GM12865 (cell line): Measurements from ENCODE around the gene BICDL1.

Experiments used
- DNase-seq: peaks from one replicate; pipeline ENCODE4 v3.0.0; 2010; ENCODE audit warnings: low read depth
- H3K4me3 ChIP-seq: 2 replicates; pipeline ENCODE4 v1.5.1; 2011; ENCODE audit warnings: mild to moderate bottlenecking, low read depth, low read length, control low read depth
- TF ChIP-seq, protein P1 (sequence below): IDR thresholded peaks from 2 replicates; pipeline ENCODE4 v1.5.1; 2011; ENCODE audit warnings: low read length, control low read depth, low read depth, inconsistent platforms; ENCODE audit not compliant: insufficient read depth; ENCODE audit errors: missing control alignments

The BICDL1 gene

DNA sequence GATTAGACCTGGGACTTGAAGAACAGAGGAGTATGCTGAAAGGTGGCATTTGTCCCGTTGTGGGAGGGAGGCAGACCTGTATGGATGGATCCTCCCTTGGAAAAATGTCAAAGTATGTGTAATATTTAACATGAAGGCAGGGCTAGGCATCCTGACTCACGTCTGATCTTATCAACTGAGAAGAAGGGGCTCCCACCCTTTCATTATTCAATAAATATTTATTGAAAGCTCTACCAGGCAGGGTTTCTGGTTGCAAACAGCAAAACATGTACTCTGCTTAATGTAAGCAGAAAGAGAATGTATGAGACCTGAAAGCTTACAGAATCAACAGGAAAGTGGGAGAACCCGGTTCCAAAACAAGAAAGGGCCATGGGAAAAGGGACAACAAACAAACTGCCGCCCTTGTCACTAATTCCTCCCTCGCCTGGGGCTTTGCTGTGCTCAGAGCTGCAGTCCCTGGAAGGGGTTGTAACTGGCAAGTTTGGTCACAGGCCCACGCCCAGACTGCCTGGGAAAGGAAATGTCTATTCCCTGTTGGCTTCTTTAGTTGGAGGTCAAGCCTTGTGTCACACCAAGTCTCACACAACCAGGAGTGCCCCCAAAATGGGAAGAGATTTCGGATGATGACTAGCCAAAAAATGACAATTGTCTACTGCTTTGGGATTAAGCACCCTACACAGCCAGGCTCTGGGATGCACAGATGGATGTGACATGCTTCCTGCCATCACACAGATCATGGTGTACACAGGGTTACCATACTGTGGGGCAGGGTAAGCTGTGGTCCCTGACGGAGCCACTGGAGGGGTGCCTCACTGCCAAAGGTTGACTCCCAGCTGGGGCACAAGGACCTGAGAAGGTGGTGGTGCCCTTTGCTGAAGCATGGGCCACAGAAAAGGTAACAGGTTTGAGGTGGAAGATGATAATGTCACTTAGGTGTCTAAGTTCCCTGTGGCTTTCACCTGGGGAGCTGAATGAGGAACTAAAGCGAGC lies 90.7 kb downstream of the BICDL1 start:
- TF ChIP-seq, protein P1, sequence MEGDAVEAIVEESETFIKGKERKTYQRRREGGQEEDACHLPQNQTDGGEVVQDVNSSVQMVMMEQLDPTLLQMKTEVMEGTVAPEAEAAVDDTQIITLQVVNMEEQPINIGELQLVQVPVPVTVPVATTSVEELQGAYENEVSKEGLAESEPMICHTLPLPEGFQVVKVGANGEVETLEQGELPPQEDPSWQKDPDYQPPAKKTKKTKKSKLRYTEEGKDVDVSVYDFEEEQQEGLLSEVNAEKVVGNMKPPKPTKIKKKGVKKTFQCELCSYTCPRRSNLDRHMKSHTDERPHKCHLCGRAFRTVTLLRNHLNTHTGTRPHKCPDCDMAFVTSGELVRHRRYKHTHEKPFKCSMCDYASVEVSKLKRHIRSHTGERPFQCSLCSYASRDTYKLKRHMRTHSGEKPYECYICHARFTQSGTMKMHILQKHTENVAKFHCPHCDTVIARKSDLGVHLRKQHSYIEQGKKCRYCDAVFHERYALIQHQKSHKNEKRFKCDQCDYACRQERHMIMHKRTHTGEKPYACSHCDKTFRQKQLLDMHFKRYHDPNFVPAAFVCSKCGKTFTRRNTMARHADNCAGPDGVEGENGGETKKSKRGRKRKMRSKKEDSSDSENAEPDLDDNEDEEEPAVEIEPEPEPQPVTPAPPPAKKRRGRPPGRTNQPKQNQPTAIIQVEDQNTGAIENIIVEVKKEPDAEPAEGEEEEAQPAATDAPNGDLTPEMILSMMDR = no peak
- no peak overlapping the region for H3K4me3 ChIP-seq
- DNase-seq = no peak

DNA sequence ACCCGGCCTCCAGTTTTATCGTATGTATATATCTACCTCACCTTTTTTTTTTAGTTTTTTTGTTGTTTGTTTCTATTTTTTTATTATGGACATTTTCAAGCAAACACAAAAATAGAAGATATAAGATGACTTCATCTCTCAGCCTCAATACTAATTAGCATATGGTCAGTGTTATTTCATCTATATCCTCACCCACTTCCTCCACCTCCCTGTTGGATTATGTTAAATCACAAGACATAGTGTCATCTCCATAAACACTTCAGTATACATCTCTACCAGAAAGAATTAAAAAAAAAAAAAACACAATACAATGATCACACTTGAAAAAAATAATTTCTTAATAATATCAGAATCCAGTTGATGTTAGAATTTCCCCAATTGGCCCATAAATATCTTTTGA lies 92.6 kb downstream of the BICDL1 start:
- TF ChIP-seq, protein P1 = no peak
- H3K4me3 ChIP-seq = no peak overlapping the region
- DNase-seq = no peak

DNA sequence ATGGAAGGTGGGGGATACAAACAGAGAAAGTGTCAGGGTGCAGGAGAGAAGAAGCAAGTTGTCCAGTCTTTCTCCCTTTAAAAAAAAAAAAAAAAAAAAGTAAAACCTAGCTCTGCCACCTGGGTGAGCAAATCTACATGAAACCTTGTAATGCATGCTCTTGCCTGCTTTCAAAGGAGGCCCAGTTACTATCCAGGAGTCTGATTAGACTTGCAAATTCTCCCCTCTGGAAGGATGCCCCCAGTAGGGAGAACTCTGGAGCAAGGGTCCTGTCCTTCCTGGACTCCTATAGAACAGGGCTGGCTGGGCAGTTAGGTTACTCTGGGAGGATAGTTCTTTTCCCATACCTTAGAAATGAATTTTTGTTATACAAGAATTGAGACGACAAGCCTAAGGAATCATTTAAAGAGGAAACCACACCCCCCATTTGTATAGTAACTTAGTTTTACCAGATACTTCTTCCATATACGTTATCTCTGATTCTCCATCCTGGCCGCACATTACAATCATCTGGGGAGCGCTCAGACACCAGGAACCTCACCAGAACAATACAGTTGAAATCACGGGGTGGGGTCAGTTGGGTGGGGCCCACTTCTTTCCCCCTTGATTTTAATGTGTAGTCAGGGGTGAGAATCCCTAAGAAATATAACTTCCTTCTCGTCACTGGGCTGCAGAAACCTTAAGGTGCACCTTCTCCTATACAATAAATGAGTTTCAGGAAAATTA lies 97.0 kb downstream of the BICDL1 start:
- H3K4me3 ChIP-seq = peak overlapping the region; percentile 49; the same call in 1 of the 2 replicates
- no peak for DNase-seq
- TF ChIP-seq, protein P1 = no peak

DNA sequence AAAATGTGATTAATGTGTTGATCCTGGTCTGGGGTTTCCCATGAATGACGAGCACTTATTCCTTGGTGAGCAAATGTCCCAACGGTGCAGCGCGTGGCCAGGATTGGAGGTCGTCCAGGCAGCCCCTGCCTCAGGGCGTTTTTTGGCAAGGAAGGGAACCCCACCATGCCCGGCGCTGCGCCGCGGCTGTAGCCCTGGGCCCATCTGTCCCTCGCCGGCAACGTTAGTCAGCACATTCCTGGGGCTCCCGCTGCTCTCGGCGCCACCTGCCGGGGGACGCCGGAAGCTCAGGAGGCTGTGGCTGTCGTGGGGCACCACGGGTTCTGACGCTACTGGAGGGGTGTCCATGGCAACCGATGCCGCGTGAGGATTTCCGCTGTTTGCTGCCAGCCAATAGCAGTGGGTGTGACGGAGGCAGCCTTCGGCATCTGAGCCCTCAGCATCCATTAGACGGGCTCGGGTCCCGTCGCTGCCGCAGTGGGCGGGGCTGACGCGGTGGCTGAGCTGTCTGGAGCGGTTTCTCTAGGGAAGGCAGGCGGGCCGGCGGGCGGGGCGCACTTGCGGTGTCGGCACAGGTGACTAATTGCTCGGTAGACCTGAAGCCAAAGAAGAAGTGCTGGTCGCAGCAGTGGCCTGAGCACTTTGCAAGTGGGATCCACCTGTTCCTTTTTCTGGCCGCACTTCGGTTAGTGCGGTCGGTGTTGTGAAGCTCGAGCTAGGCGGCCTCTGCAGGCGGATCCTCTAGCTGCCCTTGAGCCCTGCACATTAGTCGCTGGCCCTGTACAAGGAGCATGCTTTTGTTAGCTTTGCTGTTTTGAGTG lies 98.0 kb downstream of the BICDL1 start:
- peak overlapping the region; percentile 51 for H3K4me3 ChIP-seq
- TF ChIP-seq, protein P1 = peak; percentile 99
- DNase-seq = peak; percentile 99

DNA sequence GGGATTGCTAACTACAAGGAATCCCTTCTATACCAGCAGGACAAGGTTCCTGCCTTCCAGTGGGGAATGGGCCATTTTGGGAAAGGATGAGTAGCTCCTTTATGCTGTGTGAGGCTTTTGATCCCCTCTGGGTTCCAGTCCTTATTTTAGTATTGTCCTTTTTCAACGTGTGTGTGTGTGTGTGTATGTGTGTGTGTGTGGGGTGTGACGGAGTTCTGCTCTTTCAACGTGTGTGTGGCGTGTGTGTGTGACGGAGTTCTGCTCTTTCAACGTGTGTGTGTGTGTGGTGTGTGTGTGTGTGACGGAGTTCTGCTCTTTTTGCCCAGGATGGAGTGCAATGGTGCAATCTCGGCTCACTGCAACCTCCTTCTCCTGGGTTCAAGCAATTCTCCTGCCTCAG lies 100.1 kb downstream of the BICDL1 start:
- DNase-seq = no peak
- TF ChIP-seq, protein P1 = no peak
- H3K4me3 ChIP-seq = no peak overlapping the region

DNA sequence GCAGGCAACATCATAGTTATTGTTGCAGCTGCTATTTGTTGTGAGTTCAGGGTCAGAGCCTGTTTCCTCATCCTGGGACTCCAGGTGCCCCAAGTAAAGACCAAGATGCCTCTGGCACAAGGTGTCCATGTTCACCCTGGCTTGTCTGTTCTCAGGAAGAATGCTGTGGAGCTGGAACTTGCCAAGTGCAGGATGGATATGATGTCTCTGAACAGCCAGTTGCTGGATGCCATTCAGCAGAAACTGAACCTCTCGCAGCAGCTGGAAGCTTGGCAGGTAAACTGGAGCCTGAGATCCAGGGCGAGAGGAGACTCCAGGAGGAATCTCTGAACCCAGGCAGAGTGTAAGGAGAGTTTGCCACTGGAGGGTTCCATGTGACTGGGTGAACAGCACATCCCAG lies 100.8 kb downstream of the BICDL1 start:
- TF ChIP-seq, protein P1 = no peak
- DNase-seq = no peak
- no peak overlapping the region for H3K4me3 ChIP-seq
